ENCODE measurements around the gene SH3BGRL.

- TF ChIP-seq CTCF (IDR thresholded peaks at IDR 0.05) (no peak), POLR2A (IDR thresholded peaks at IDR 0.05) (no peak)
Measured at GRCh38 chrX:81255876-81256275, 54.0 kb downstream of the SH3BGRL start.

All from uterus (tissue), 2 donors.